ENCODE data around the gene SMC3. TPM values are rescaled to one million over a fixed set of nuclear protein-coding genes. Genes with fewer than 3 reads are reported as not detected.

The SMC3 gene
- total RNA-seq, 1 donor from 2014 or later: 87.8 TPM

DNA sequence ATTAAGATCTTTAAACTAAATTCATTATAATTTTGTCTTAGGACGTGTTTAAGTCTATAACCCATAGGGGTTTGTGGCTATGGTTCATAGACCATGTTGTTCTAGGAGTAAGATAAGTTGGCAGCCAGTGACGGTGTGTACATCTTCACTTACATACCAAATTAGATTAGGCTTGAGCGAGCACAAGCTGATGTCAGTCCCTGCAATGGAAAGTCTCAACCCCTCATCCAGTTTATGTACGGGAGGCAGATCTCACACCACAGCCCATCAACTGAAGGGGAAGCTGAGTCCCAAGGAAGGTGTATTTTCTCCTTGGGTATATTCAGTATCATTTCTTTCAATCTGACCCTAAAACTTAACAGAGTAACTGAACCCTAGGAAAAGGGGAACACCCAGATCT lies 5.1 kb upstream of the SMC3 start:
- no peak overlapping the region for H3K4me3 Mint-ChIP-seq
- peaks cover 6% of the 10 kb centered on the region for H3K27me3 Mint-ChIP-seq (ENCODE audit: low read depth)
- H3K4me1 Mint-ChIP-seq: peaks cover 8% of the 10 kb centered on the region
- H3K36me3 Mint-ChIP-seq (ENCODE audit: low read depth): no peaks in the 10 kb centered on the region
- DNase-seq (ENCODE audit: low read depth, low spot score): no peak
- no peaks in the 10 kb centered on the region for H3K9me3 Mint-ChIP-seq
- TF ChIP-seq, protein P1, sequence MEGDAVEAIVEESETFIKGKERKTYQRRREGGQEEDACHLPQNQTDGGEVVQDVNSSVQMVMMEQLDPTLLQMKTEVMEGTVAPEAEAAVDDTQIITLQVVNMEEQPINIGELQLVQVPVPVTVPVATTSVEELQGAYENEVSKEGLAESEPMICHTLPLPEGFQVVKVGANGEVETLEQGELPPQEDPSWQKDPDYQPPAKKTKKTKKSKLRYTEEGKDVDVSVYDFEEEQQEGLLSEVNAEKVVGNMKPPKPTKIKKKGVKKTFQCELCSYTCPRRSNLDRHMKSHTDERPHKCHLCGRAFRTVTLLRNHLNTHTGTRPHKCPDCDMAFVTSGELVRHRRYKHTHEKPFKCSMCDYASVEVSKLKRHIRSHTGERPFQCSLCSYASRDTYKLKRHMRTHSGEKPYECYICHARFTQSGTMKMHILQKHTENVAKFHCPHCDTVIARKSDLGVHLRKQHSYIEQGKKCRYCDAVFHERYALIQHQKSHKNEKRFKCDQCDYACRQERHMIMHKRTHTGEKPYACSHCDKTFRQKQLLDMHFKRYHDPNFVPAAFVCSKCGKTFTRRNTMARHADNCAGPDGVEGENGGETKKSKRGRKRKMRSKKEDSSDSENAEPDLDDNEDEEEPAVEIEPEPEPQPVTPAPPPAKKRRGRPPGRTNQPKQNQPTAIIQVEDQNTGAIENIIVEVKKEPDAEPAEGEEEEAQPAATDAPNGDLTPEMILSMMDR (conservative IDR thresholded peaks at IDR 0.05): no peak
- no peak overlapping the region for H3K27ac Mint-ChIP-seq (ENCODE audit: unreplicated experiment)

DNA sequence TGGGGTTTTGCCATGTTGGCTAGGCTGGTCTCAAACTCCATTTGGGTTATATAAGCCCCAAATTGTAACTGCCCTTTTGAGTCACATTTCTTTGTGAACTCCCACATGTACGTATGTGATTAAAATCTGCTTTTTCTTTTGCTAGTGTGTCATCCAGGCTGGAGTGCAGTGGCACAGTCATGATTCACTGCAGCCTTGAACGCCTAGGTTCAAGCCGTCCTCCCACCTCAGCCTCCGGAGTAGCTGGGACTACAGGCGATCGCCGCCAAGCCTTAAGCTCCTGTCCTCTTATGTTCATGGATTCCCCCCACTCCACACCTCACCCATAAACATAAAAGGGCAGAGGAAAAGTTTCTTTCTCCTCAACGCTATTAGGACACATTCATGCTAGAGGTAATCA lies 4.4 kb upstream of the SMC3 start:
- DNase-seq (ENCODE audit: low read depth, low spot score): no peak
- peaks cover 8% of the 10 kb centered on the region for H3K4me1 Mint-ChIP-seq
- no peaks in the 10 kb centered on the region for H3K36me3 Mint-ChIP-seq (ENCODE audit: low read depth)
- H3K4me3 Mint-ChIP-seq: no peak overlapping the region
- H3K9me3 Mint-ChIP-seq: no peaks in the 10 kb centered on the region
- peaks cover 6% of the 10 kb centered on the region for H3K27me3 Mint-ChIP-seq (ENCODE audit: low read depth)
- TF ChIP-seq, protein P1 (conservative IDR thresholded peaks at IDR 0.05): no peak
- H3K27ac Mint-ChIP-seq (ENCODE audit: unreplicated experiment): no peak overlapping the region

GRCh38 chr10:110566472-110567200 lies 859 bp upstream of the SMC3 start:
- Mint-ChIP-seq H3K27me3 (ENCODE audit: low read depth) (peaks cover 6% of the 10 kb centered on the region), H3K4me3 (peak overlapping the region; percentile 99), H3K4me1 (peaks cover 33% of the 10 kb centered on the region), H3K9me3 (no peaks in the 10 kb centered on the region), H3K27ac (ENCODE audit: unreplicated experiment) (peak overlapping the region; percentile 100), H3K36me3 (ENCODE audit: low read depth) (no peaks in the 10 kb centered on the region)
- no peak for DNase-seq (ENCODE audit: low read depth, low spot score)
- TF ChIP-seq, protein P1 (conservative IDR thresholded peaks at IDR 0.05): no peak

GRCh38 chr10:110568055-110568735 lies 700 bp downstream of the SMC3 start:
- TF ChIP-seq, protein P1 (conservative IDR thresholded peaks at IDR 0.05): no peak
- Mint-ChIP-seq H3K4me3 (peak overlapping the region; percentile 99), H3K27ac (ENCODE audit: unreplicated experiment) (peak overlapping the region; percentile 100), H3K36me3 (ENCODE audit: low read depth) (no peaks in the 10 kb centered on the region), H3K27me3 (ENCODE audit: low read depth) (peaks cover 6% of the 10 kb centered on the region), H3K9me3 (no peaks in the 10 kb centered on the region), H3K4me1 (peaks cover 43% of the 10 kb centered on the region)
- peak; percentile 39 for DNase-seq (ENCODE audit: low read depth, low spot score)

DNA sequence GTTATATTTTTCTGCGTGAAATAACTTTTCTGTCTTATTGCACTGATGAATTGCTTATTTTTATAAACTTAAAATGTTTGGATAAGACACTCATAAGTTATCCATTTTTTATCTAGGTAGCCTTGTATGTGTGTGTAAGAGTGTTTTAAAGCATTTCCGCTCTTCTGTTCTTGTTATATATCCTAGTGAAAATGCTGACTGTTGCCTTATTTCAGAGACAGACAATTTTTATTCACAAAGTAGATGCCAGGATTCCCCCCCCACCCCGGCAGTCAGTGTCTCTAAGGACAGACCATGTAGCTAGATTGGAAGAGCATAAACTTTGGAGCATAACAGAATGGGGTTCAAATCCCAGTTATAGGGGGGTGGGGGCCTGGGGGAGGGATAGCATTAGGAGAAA lies 1.6 kb downstream of the SMC3 start:
- TF ChIP-seq, protein P1 (conservative IDR thresholded peaks at IDR 0.05): no peak
- H3K4me3 Mint-ChIP-seq: peak overlapping the region; percentile 99
- H3K9me3 Mint-ChIP-seq: no peaks in the 10 kb centered on the region
- peak overlapping the region; percentile 79 for H3K27ac Mint-ChIP-seq (ENCODE audit: unreplicated experiment)
- peaks cover 44% of the 10 kb centered on the region for H3K4me1 Mint-ChIP-seq
- no peak for DNase-seq (ENCODE audit: low read depth, low spot score)
- H3K36me3 Mint-ChIP-seq (ENCODE audit: low read depth): no peaks in the 10 kb centered on the region
- peaks cover 4% of the 10 kb centered on the region for H3K27me3 Mint-ChIP-seq (ENCODE audit: low read depth)
